ENCODE data around the gene BBS9. TPM values are rescaled to one million over a fixed set of nuclear protein-coding genes. Genes with fewer than 3 reads are reported as not detected.

The BBS9 gene
- total RNA-seq, 6 experiments from 2014 or later = 3.0 to 8.0 (median 6.6) TPM

GRCh38 chr7:33639552-33640197 is 510.3 kb downstream of the BBS9 start:
- Histone ChIP-seq H3K27me3 (no peaks in the 10 kb centered on the region), H3K36me3 (no peaks in the 10 kb centered on the region), H3K4me3 (no peak overlapping the region), H3K9me3 (no peaks in the 10 kb centered on the region), H3K4me1 (no peaks in the 10 kb centered on the region), H3K27ac (no peak overlapping the region)
- 75% methylated on average over 10 of the region's 10 CpGs for WGBS (ENCODE audit: insufficient coverage, low coverage, low lambda C conversion rate, missing lambda C conversion rate)
- ATAC-seq (no peak), DNase-seq (no peak)
- no peak for TF ChIP-seq CTCF (IDR thresholded peaks at IDR 0.05)
- no peak for TF ChIP-seq POLR2A (IDR thresholded peaks at IDR 0.05)
- intact Hi-C loops (cut with DNase I) = no loop called here

DNA sequence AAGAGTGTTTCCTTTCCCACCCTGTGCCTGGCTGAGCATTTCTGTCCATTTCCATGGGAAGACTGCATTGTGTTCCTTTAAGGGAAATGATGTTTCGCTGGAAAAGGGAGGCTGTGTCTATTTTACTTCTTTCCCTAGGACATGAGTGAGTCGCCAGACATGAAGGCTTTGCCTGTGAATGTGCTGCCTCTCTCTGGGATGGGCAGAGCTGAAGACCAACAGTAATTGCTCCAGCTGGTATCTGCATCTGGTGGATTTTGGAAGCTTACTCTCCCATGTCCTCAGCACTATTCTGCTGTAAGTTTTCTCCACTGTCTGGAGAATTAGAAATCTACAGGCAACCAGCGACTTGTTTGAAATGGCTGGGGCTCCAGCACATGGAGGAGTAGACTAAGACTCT is 511.4 kb downstream of the BBS9 start:
- no peak for ATAC-seq
- TF ChIP-seq POLR2A (IDR thresholded peaks at IDR 0.05) = no peak
- no peak for TF ChIP-seq CTCF (IDR thresholded peaks at IDR 0.05)
- intact Hi-C loops (cut with DNase I) = no loop called here
- Histone ChIP-seq H3K36me3 (no peaks in the 10 kb centered on the region), H3K9me3 (no peaks in the 10 kb centered on the region), H3K4me3 (no peak overlapping the region), H3K27ac (no peak overlapping the region), H3K27me3 (no peaks in the 10 kb centered on the region), H3K4me1 (no peaks in the 10 kb centered on the region)
- WGBS (ENCODE audit: insufficient coverage, low coverage, low lambda C conversion rate, missing lambda C conversion rate) = 96% methylated on average over 3 of the region's 3 CpGs
- DNase-seq = no peak

DNA sequence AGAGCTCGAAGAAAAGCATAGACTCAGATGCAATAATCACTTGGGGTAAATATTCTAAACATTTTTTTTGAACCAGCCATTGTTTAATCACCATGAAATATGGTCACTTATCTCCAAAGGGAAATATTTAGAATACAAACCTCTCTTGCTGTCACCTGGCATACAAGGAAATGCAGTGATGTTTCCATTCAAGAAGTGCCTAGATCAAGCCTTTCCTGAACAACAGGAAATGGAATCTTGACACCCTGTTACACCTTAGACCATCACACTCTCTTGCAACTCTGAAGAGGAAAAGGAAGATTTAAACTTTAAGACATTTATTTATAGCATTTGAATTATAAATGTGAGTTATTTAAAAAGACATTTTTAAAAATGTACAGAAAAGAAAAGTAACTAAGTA is 512.9 kb downstream of the BBS9 start:
- Histone ChIP-seq H3K27me3 (no peaks in the 10 kb centered on the region), H3K27ac (no peak overlapping the region), H3K4me1 (no peaks in the 10 kb centered on the region), H3K9me3 (no peaks in the 10 kb centered on the region), H3K4me3 (no peak overlapping the region), H3K36me3 (no peaks in the 10 kb centered on the region)
- ATAC-seq (no peak), DNase-seq (no peak)
- intact Hi-C loops (cut with DNase I) = no loop called here
- TF ChIP-seq POLR2A (IDR thresholded peaks at IDR 0.05) (no peak), CTCF (IDR thresholded peaks at IDR 0.05) (no peak)
- 54% methylated on average over 1 of the region's 1 CpG for WGBS (ENCODE audit: insufficient coverage, low coverage, low lambda C conversion rate, missing lambda C conversion rate)

DNA sequence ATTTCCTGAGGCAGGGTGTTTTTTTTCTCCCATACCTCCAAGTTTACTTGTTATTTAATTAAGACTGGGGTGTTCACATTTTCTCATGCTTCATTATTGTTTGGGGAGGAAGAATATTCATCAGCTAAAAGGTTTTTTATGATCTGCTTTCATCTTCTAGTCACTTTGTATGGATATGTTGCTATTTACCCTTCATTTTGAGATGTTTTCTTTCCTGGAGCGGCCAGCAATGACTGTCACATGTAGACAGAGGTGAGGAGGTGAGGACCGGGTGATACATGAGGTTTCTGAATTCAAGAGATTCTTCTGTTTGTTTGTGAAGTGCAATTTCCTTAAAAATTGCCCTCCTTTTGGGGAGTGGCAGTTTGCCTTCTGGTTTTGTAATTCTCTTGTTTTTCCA is 514.2 kb downstream of the BBS9 start:
- DNase-seq = no peak
- intact Hi-C loops (cut with DNase I) = no loop called here
- Histone ChIP-seq H3K27ac (no peak overlapping the region), H3K36me3 (no peaks in the 10 kb centered on the region), H3K4me1 (no peaks in the 10 kb centered on the region), H3K9me3 (no peaks in the 10 kb centered on the region), H3K27me3 (no peaks in the 10 kb centered on the region), H3K4me3 (no peak overlapping the region)
- no peak for ATAC-seq
- no peak for TF ChIP-seq POLR2A (IDR thresholded peaks at IDR 0.05)
- TF ChIP-seq CTCF (IDR thresholded peaks at IDR 0.05) = no peak
- WGBS (ENCODE audit: insufficient coverage, low coverage, low lambda C conversion rate, missing lambda C conversion rate) = 45% methylated on average over 2 of the region's 2 CpGs

DNA sequence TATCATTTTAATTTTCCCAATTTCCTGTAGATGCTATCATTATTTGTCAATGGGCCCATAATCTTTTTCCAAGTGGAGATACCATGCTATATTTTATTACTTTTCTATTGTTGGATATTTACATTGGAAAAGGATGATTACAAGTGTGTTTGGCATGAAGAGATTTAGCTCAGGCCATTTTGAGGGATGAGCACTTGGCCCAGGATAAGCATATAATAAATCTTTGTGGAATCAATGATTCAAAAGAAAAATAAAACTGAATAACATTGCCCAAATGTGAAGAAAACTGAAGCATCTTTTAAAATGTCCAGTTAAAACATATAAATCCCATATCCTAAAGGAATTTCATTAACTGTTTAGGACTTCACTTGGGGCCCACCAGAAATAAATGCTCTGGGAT is 515.1 kb downstream of the BBS9 start:
- no peak overlapping the region for H3K27ac ChIP-seq
- intact Hi-C loops (cut with DNase I) = no loop called here
- no peaks in the 10 kb centered on the region for H3K36me3 ChIP-seq
- ATAC-seq = no peak
- H3K9me3 ChIP-seq = no peaks in the 10 kb centered on the region
- no peak for TF ChIP-seq CTCF (IDR thresholded peaks at IDR 0.05)
- TF ChIP-seq POLR2A (IDR thresholded peaks at IDR 0.05) = no peak
- H3K27me3 ChIP-seq = no peaks in the 10 kb centered on the region
- H3K4me3 ChIP-seq = no peak overlapping the region
- no peaks in the 10 kb centered on the region for H3K4me1 ChIP-seq
- DNase-seq = no peak

Measured in right lobe of liver (tissue), 6 donors.